Lung (tissue), 12 donors: ENCODE results near the gene MIPOL1. TPM values are rescaled to one million over a fixed set of nuclear protein-coding genes. Genes with fewer than 3 reads are reported as not detected.

Experiments used
- ATAC-seq: fragments of 200-7000 bp; cut with Tn5 transposase; one replicate; pipeline ENCODE4 v1.9.1; 2020; ENCODE audit warnings: moderate number of reproducible peaks; ENCODE audit not compliant: insufficient read depth, low FRiP score
- DNase-seq, 3 donors: peaks; one replicate each; pipeline ENCODE4 v3.0.0-alpha.2; 2013 to 2017
- H3K27ac ChIP-seq, 2 donors: one replicate each; pipeline ENCODE4 v1.5.1; 2013; ENCODE audit warnings: mild to moderate bottlenecking in 2 of 2, moderate library complexity in 2 of 2, control low read depth in 1 of 2, inconsistent platforms in 1 of 2, low read depth in 1 of 2, low read length in 1 of 2
- H3K27me3 ChIP-seq, 3 donors: one replicate each; pipeline ENCODE4 v1.5.1; 2013; ENCODE audit warnings: low read length in 2 of 3; ENCODE audit not compliant: control insufficient read depth in 3 of 3, insufficient read depth in 3 of 3
- H3K36me3 ChIP-seq, 4 donors: one replicate each; pipeline ENCODE4 v1.5.1; 2013; ENCODE audit warnings: low read length in 4 of 4, mild to moderate bottlenecking in 1 of 4, moderate library complexity in 1 of 4; ENCODE audit not compliant: control insufficient read depth in 4 of 4, insufficient read depth in 4 of 4
- H3K4me1 ChIP-seq, 5 donors: one replicate each; pipeline ENCODE4 v1.5.1; 2013; ENCODE audit warnings: low read length in 5 of 5, mild to moderate bottlenecking in 2 of 5, moderate library complexity in 1 of 5; ENCODE audit not compliant: control insufficient read depth in 5 of 5, insufficient read depth in 5 of 5
- H3K4me3 ChIP-seq: one replicate; pipeline ENCODE4 v1.5.1; 2013; ENCODE audit warnings: mild to moderate bottlenecking, control low read depth, moderate library complexity
- H3K9ac ChIP-seq, 2 donors: one replicate each; pipeline ENCODE4 v1.5.1; 2013; ENCODE audit warnings: low read length in 2 of 2, control low read depth in 1 of 2; ENCODE audit not compliant: insufficient read depth in 1 of 2
- H3K9me3 ChIP-seq, 4 donors: one replicate each; pipeline ENCODE4 v1.5.1; 2013; ENCODE audit warnings: low read length in 3 of 4, mild to moderate bottlenecking in 1 of 4, moderate library complexity in 1 of 4; ENCODE audit not compliant: control insufficient read depth in 4 of 4, insufficient read depth in 3 of 4
- CTCF ChIP-seq: IDR thresholded peaks from 2 replicates; pipeline ENCODE4 v1.5.1; 2012; ENCODE audit warnings: mild to moderate bottlenecking; ENCODE audit errors: control extremely low read depth, extremely low read depth
- WGBS, 2 donors: extraction: QIAGEN DNeasy Blood & Tissue Kit; methylation state at CpG; one replicate each; pipeline ENCODE4 v1.1.7; 2013; 5-methylcytosine and 5-hydroxymethylcytosine counted together
- polyA plus RNA-seq, 2 donors: library from polyadenylated mRNA; stranded (reverse); fragments of 200-250 nt; gene quantifications; one replicate each; pipeline ENCODE4 v1.2.1, GENCODE V29; 2013
- total RNA-seq, 2 donors: library from RNA; depleted of rRNA in 1 of 2; stranded (reverse); fragments of >200 nt in 1 of 2; gene quantifications; one replicate each; pipeline ENCODE4 v1.2.1, GENCODE V29; 2014 to 2021
- donor health status: control.
- donor health status: control.
- donor health status: Bipolar disorder and iron deficiency.
- donor health status: healthy.
- donor health status: DM: yes; HTN: yes; CAD: no.

MIPOL1 gene
- total and polyA plus RNA-seq, 4 donors = 2.3 to 49.9 (median 7.0) TPM

- no peak for TF ChIP-seq CTCF
- H3K4me3 ChIP-seq = no peak overlapping the region
- no peak overlapping the region for H3K27ac ChIP-seq
- DNase-seq = no peak
- 93 to 94% methylated on average over 5 of the region's 5 CpGs for WGBS, 2 donors
- peaks cover 0 to 1% (median 0%) of the 10 kb centered on the region in 4 donors for H3K9me3 ChIP-seq
- peaks cover 0 to 10% (median 0%) of the 10 kb centered on the region in 5 donors for H3K4me1 ChIP-seq
- H3K9ac ChIP-seq = peak overlapping the region in 1 of 2 donors; percentile 89
- H3K36me3 ChIP-seq = no peaks in the 10 kb centered on the region
- ATAC-seq = no peak
- H3K27me3 ChIP-seq = no peaks in the 10 kb centered on the region
These were observed 1.2 kb downstream of the MIPOL1 start for GRCh38 chr14:37198907-37199306.

GRCh38 chr14:37201724-37202123 is 4.0 kb downstream of the MIPOL1 start:
- DNase-seq = no peak
- TF ChIP-seq CTCF = no peak
- no peak for ATAC-seq
- Histone ChIP-seq H3K9me3 (peaks cover 0 to 8% (median 3%) of the 10 kb centered on the region in 4 donors), H3K4me3 (no peak overlapping the region), H3K4me1 (peaks cover 0 to 10% (median 0%) of the 10 kb centered on the region in 5 donors), H3K27me3 (no peaks in the 10 kb centered on the region), H3K36me3 (peaks cover 0 to 5% (median 1%) of the 10 kb centered on the region in 4 donors), H3K9ac (no peak overlapping the region), H3K27ac (no peak overlapping the region)
- 93 to 98% methylated on average over 2 of the region's 2 CpGs for WGBS, 2 donors

- Histone ChIP-seq H3K9ac (no peak overlapping the region), H3K27ac (no peak overlapping the region), H3K36me3 (peaks cover 0 to 5% (median 1%) of the 10 kb centered on the region in 4 donors), H3K9me3 (peaks cover 0 to 8% (median 3%) of the 10 kb centered on the region in 4 donors), H3K4me1 (peaks cover 0 to 7% (median 0%) of the 10 kb centered on the region in 5 donors), H3K4me3 (no peak overlapping the region), H3K27me3 (no peaks in the 10 kb centered on the region)
- ATAC-seq = no peak
- TF ChIP-seq CTCF = no peak
- 85 to 92% methylated on average over 2 of the region's 2 CpGs for WGBS, 2 donors
- no peak for DNase-seq
These were observed 4.5 kb downstream of the MIPOL1 start for GRCh38 chr14:37202265-37202664.

- TF ChIP-seq CTCF = no peak
- Histone ChIP-seq H3K4me1 (peaks cover 0 to 7% (median 0%) of the 10 kb centered on the region in 5 donors), H3K27ac (no peak overlapping the region), H3K9ac (no peak overlapping the region), H3K27me3 (no peaks in the 10 kb centered on the region), H3K4me3 (no peak overlapping the region), H3K36me3 (peaks cover 0 to 5% (median 1%) of the 10 kb centered on the region in 4 donors), H3K9me3 (peaks cover 0 to 7% (median 3%) of the 10 kb centered on the region in 4 donors)
- no peak for ATAC-seq
- no peak for DNase-seq
- WGBS, 2 donors = 90 to 93% methylated on average over 2 of the region's 2 CpGs
These were observed 5.1 kb downstream of the MIPOL1 start for GRCh38 chr14:37202812-37203211.
